Heart right ventricle (tissue), 16 donors: Measurements from ENCODE around the gene OR2T8. TPM values are rescaled to one million over a fixed set of nuclear protein-coding genes. Genes with fewer than 3 reads are reported as not detected.

Experiments used
- ATAC-seq, 8 donors: fragments of 200-7000 bp; cut with Tn5 transposase; one replicate each; pipeline ENCODE4 v1.9.1; 2020; ENCODE audit warnings: mild to moderate bottlenecking in 8 of 8, moderate library complexity in 8 of 8, moderate number of reproducible peaks in 1 of 8
- DNase-seq, 2 donors: peaks; one replicate each; pipeline ENCODE4 v3.0.0-alpha.2; 2020
- H3K27ac ChIP-seq, 10 donors: fragments of 200-600 bp; sonication (generic) in 2 of 10; one replicate each; pipeline versions ENCODE4 v1.5.0 to v1.8.0; 2020 to 2022; ENCODE audit warnings: mild to moderate bottlenecking in 3 of 10
- H3K27me3 ChIP-seq, 7 donors: fragments of 200-600 bp; one replicate each; pipeline ENCODE4 v1.8.0; 2021 to 2022; ENCODE audit warnings: mild to moderate bottlenecking in 2 of 7
- H3K36me3 ChIP-seq, 9 donors: fragments of 200-600 bp; sonication (generic) in 1 of 9; one replicate each; pipeline versions ENCODE4 v1.5.0 to v1.8.0; 2020 to 2022; ENCODE audit warnings: mild to moderate bottlenecking in 2 of 9
- H3K4me1 ChIP-seq, 9 donors: fragments of 200-600 bp; sonication (generic) in 1 of 9; one replicate each; pipeline versions ENCODE4 v1.5.0 to v1.8.0; 2020 to 2022; ENCODE audit warnings: mild to moderate bottlenecking in 4 of 9
- H3K4me3 ChIP-seq, 10 donors: fragments of 200-600 bp; sonication (generic) in 2 of 10; one replicate each; pipeline versions ENCODE4 v1.5.0 to v1.8.0; 2020 to 2022; ENCODE audit warnings: mild to moderate bottlenecking in 7 of 10, moderate library complexity in 2 of 10
- H3K9me3 ChIP-seq, 11 donors: fragments of 200-600 bp in 10 of 11; sonication (generic) in 2 of 11; one replicate each; pipeline versions ENCODE4 v1.5.0 to v1.8.0; 2013 to 2022; ENCODE audit warnings: mild to moderate bottlenecking in 2 of 11, control low read depth in 1 of 11, moderate library complexity in 1 of 11
- CTCF ChIP-seq, 9 donors: fragments of 200-600 bp; sonication (generic) in 2 of 9; IDR thresholded peaks; one replicate each; pipeline versions ENCODE4 v1.5.0 to v1.8.0; 2021 to 2022; ENCODE audit warnings: antibody characterized with exemption in 9 of 9, mild to moderate bottlenecking in 5 of 9, moderate library complexity in 1 of 9
- WGBS, 2 donors: extraction: QIAGEN DNeasy Blood & Tissue Kit; methylation state at CpG; one replicate each; pipeline ENCODE4 v1.1.7; 2013; ENCODE audit warnings: inconsistent platforms in 1 of 2; 5-methylcytosine and 5-hydroxymethylcytosine counted together
- intact Hi-C, 10 donors: fragments of 100-400 bp; cut with DNase I; formaldehyde crosslinking; loops; one replicate each; pipeline versions ENCODE4 v1.11.1 to v1.14.2; 2022
- long read RNA-seq, 3 donors: library from polyadenylated mRNA; unstranded; transcript quantifications; one replicate each; pipeline ENCODE4 v2.0.0, GENCODE V29; 2020 to 2021
- polyA plus RNA-seq, 2 donors: library from polyadenylated mRNA; stranded (reverse); fragments of 200-250 nt; gene quantifications; one replicate each; pipeline ENCODE4 v1.2.3, GENCODE V29; 2013
- total RNA-seq, 10 donors: library from RNA; stranded (reverse); fragmentation: NEBNext Ultra II Directional in 3 of 10; extraction: Animal tissue kit (Norgen Biotek cat#: 25700) in 3 of 10; gene quantifications; one replicate each; pipeline versions ENCODE4 v1.2.1 to v1.2.4, GENCODE V29; 2021 to 2023
- donor health status: Arrhythmogenic right ventricular cardiomyopathy.
- donor health status: ischemic (EF 13 %, LVEDD 7.1; RV severe dilation, severe dysfunction).
- donor health status: healthy with polysubstance abuse.
- donor health status: DM: no; HTN: yes; CAD: no.
- donor health status: DM: no; HTN: no; CAD: no.
- donor health status: ischemic (EF 25% LVEDD 6.9; RV normal size, moderate dysfunction).
- donor health status: ischemic (EF 25% LVEDD 5.7; RV mildly dilated, moderate dysfunction).
- donor health status: healthy.
- donor health status: DM: yes; HTN: yes; CAD: no.
- donor health status: Ischemic cardiomyopathy.
- donor health status: ischemic (EF 35%, LVEDD 5.7; RV mildly dilated, moderate dysfunction).
- donor health status: nonischemic (EF 11% LVEDD 7.7; RV severe dilation, severe dysfunction).
- donor health status: DM: yes; HTN: yes; CAD: no.
- donor health status: PGD.
- donor health status: ischemic (EF 29% LVEDD 5.4; RV normal size, mild dysfunction).
- donor health status: nonischemic (EF 23%, LVEDD 6.1; RV moderate dilation, normal function).

Gene OR2T8
- total RNA-seq (not detected), polyA plus RNA-seq (not detected)
- long read RNA-seq, donor 1 = 0 reads
- long read RNA-seq, donor 2 = 0 reads
- long read RNA-seq, donor 3 = 0 reads

GRCh38 chr1:247919952-247920351, at the start of gene OR2T8:
Gene OR2T8 (plus strand): TSS chr1:247920252. CDS start chr1:247921018, 766 bp downstream.
- no peak within 1 kb of the TSS for H3K27ac ChIP-seq
- H3K36me3 ChIP-seq = no peaks in the 10 kb centered on the region
- DNase-seq (no peak), ATAC-seq (no peak)
- 85 to 89% methylated on average over 2 of the region's 2 CpGs for WGBS, 2 donors
- no peak for TF ChIP-seq CTCF (IDR thresholded peaks at IDR 0.05)
- no peaks in the 10 kb centered on the region for H3K9me3 ChIP-seq
- H3K4me1 ChIP-seq = no peaks in the 10 kb centered on the region
- H3K4me3 ChIP-seq = no peak within 1 kb of the TSS
- H3K27me3 ChIP-seq = no peaks in the 10 kb centered on the region
- intact Hi-C loops = no loop called here

GRCh38 chr1:247883346-247883745, 36.7 kb upstream of the OR2T8 start:
- 79 to 88% methylated on average over 9 of the region's 9 CpGs for WGBS, 2 donors
- no peak overlapping the region for H3K4me3 ChIP-seq
- H3K27ac ChIP-seq = no peak overlapping the region
- no peaks in the 10 kb centered on the region for H3K4me1 ChIP-seq
- TF ChIP-seq CTCF (IDR thresholded peaks at IDR 0.05) = no peak
- ATAC-seq (no peak), DNase-seq (no peak)
- intact Hi-C loops = no loop called here
- no peaks in the 10 kb centered on the region for H3K36me3 ChIP-seq
- H3K9me3 ChIP-seq = no peaks in the 10 kb centered on the region
- H3K27me3 ChIP-seq = no peaks in the 10 kb centered on the region

- ATAC-seq (no peak), DNase-seq (no peak)
- no peak for TF ChIP-seq CTCF (IDR thresholded peaks at IDR 0.05)
- H3K27me3 ChIP-seq = no peaks in the 10 kb centered on the region
- no peaks in the 10 kb centered on the region for H3K36me3 ChIP-seq
- no peak overlapping the region for H3K27ac ChIP-seq
- H3K4me1 ChIP-seq = no peaks in the 10 kb centered on the region
- intact Hi-C loops = no loop called here
- 81 to 85% methylated on average over 10 of the region's 10 CpGs for WGBS, 2 donors
- H3K9me3 ChIP-seq = no peaks in the 10 kb centered on the region
- no peak overlapping the region for H3K4me3 ChIP-seq
Observed at GRCh38 chr1:247884797-247885413, 35.1 kb upstream of the OR2T8 start.

GRCh38 chr1:247895163-247895637, 24.9 kb upstream of the OR2T8 start, which contains the start of gene OR2W3:
Gene OR2W3 (plus strand): TSS chr1:247895587. CDS start chr1:247895587, 0 bp downstream.
- Histone ChIP-seq H3K27ac (no peak within 1 kb of the TSS), H3K4me3 (no peak within 1 kb of the TSS), H3K27me3 (no peaks in the 10 kb centered on the region), H3K4me1 (no peaks in the 10 kb centered on the region), H3K36me3 (no peaks in the 10 kb centered on the region), H3K9me3 (peaks cover 0 to 15% (median 0%) of the 10 kb centered on the region in 11 donors)
- 40 to 41% methylated on average over 2 of the region's 2 CpGs for WGBS, 2 donors
- intact Hi-C loops = no loop called here
- no peak for TF ChIP-seq CTCF (IDR thresholded peaks at IDR 0.05)
- no peak for ATAC-seq
- DNase-seq = no peak
